Measurements from ENCODE around the gene RASGRP1.

GRCh38 chr15:38460543-38460942 lies 104.1 kb downstream of the RASGRP1 start:
- TF ChIP-seq, protein P1, sequence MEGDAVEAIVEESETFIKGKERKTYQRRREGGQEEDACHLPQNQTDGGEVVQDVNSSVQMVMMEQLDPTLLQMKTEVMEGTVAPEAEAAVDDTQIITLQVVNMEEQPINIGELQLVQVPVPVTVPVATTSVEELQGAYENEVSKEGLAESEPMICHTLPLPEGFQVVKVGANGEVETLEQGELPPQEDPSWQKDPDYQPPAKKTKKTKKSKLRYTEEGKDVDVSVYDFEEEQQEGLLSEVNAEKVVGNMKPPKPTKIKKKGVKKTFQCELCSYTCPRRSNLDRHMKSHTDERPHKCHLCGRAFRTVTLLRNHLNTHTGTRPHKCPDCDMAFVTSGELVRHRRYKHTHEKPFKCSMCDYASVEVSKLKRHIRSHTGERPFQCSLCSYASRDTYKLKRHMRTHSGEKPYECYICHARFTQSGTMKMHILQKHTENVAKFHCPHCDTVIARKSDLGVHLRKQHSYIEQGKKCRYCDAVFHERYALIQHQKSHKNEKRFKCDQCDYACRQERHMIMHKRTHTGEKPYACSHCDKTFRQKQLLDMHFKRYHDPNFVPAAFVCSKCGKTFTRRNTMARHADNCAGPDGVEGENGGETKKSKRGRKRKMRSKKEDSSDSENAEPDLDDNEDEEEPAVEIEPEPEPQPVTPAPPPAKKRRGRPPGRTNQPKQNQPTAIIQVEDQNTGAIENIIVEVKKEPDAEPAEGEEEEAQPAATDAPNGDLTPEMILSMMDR (IDR thresholded peaks at IDR 0.05) = no peak
- TF ChIP-seq POLR2AphosphoS5 (IDR thresholded peaks at IDR 0.05; ENCODE audit: low read depth, low read length) = no peak
